ENCODE measurements around the gene PROM2.
A peak's percentile ranks its signal among the peaks of the same experiment; 100 is the strongest.

Gene PROM2

DNA sequence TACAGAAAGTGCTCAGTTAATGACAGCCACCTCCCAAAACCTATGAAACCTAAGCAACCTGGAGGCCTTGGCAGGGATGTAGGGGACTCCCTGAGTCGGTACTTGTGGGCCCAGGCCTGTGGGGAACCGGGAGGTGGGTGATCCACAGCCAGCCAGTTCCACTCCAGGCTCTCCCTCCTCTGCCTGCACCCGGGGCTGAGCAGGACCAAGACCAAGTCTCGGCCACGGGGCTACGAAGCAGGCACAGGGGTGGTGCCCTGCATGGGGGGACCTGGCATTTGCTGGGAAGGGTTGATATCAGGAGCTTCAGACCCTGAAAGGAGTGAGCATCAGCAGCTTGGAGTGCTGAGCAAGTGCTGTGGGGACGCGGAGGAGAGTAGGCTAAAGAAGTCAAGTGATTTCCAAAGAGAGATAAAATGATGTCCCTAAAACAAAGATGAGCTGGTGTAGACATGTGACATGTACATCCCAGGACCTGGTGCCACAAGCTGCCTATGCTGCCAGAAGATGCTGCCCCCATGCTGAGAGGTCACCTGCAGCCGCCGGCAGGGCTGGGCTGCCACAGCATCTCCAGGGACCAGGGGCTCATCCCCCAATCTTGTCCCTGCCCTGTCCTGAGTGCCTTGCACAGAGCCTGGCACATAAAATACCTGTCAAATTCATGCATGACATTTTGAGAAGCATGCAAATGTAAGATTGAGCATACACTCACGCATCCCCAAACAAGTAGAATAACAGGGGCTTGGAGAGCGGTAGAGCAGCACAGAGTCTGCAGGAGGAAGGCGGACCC is 44.4 kb downstream of the PROM2 start:
- H3K9me3 ChIP-seq (ENCODE audit: control insufficient read depth, low read length), result no peaks in the 10 kb centered on the region
- no peak for DNase-seq (ENCODE audit: low read depth)
- peaks cover 12% of the 10 kb centered on the region for H3K4me1 ChIP-seq (ENCODE audit: control insufficient read depth, insufficient read depth, low read length)
- no peaks in the 10 kb centered on the region for H3K36me3 ChIP-seq (ENCODE audit: control insufficient read depth, insufficient read depth, low read length, severe bottlenecking)
- peaks cover 40% of the 10 kb centered on the region for H3K27me3 ChIP-seq (replicated peaks; ENCODE audit: control insufficient read depth, insufficient read depth, low read length)
- H3K4me3 ChIP-seq (ENCODE audit: low read length), result no peak overlapping the region
- no peak overlapping the region for H3K9ac ChIP-seq (ENCODE audit: low read length)

DNA sequence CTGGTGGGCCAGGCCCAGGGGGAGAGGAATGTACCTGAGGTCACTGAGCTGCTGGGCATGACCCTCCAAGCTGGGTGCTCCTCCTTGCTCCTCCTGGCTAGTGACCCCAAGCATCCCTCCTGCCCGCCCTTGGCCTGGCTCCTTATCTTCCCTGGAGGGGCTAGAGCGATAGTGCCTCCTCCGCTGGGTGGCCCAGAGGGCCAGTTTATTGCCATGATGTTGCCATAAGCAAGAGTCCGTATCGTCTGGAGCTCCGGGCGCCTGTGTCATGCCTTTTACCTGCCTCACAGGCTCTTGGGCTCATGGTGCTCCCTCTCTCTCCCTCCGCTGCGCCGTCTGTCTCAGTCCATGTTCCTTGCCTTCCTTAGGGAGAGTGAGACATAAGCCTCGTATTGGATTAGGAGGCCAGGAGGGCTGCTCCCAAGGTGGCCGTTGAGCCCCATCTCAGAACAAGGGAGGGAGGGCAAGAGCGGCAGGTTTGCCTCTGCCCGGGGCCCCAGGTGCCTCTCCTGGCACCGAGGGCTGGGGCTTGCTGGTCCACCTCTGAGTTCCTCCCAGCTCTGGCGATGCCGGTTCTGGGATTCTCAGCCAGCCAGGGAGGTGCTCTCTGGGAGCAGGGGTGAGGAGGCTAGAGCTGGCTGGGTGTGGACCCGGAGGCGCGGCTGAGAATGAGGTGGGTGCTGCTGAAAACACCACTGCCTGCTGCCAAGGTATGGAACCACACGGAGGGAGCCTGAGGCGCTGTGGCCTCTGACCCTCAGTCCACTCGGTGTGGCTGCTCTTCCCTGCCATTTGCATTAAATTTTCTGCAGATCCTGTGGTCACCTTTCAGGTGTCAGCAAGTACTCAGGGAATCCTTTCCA is 45.5 kb downstream of the PROM2 start:
- DNase-seq (ENCODE audit: low read depth), result no peak
- Histone ChIP-seq H3K4me3 (ENCODE audit: low read length) (no peak overlapping the region), H3K27me3 (replicated peaks; ENCODE audit: control insufficient read depth, insufficient read depth, low read length) (peaks cover 29% of the 10 kb centered on the region), H3K9ac (ENCODE audit: low read length) (no peak overlapping the region), H3K4me1 (ENCODE audit: control insufficient read depth, insufficient read depth, low read length) (peaks cover 12% of the 10 kb centered on the region), H3K9me3 (ENCODE audit: control insufficient read depth, low read length) (no peaks in the 10 kb centered on the region), H3K36me3 (ENCODE audit: control insufficient read depth, insufficient read depth, low read length, severe bottlenecking) (no peaks in the 10 kb centered on the region)

DNA sequence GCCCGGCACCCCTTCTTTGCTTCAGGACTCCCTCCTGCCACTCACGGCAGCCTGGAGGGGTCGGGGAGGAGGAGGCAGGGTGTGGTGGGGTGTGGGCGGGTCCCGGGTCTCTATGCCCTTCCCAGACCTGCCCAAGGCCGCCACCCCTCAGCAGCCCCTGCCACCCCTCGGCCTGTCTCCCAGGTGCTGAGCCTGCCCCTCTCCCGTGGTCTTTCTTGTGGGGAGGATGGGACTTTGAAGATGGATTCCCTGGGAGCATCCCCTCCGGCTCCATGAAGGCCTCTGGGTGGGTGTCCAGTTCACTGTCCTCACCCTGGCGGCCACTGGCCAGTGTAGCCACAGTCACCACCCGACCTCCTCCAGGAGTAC is 46.1 kb downstream of the PROM2 start:
- H3K27me3 ChIP-seq (replicated peaks; ENCODE audit: control insufficient read depth, insufficient read depth, low read length), result peaks cover 28% of the 10 kb centered on the region
- H3K36me3 ChIP-seq (ENCODE audit: control insufficient read depth, insufficient read depth, low read length, severe bottlenecking), result no peaks in the 10 kb centered on the region
- H3K9me3 ChIP-seq (ENCODE audit: control insufficient read depth, low read length), result no peaks in the 10 kb centered on the region
- H3K4me3 ChIP-seq (ENCODE audit: low read length), result no peak overlapping the region
- H3K9ac ChIP-seq (ENCODE audit: low read length), result no peak overlapping the region
- no peak for DNase-seq (ENCODE audit: low read depth)
- H3K4me1 ChIP-seq (ENCODE audit: control insufficient read depth, insufficient read depth, low read length), result peaks cover 12% of the 10 kb centered on the region

DNA sequence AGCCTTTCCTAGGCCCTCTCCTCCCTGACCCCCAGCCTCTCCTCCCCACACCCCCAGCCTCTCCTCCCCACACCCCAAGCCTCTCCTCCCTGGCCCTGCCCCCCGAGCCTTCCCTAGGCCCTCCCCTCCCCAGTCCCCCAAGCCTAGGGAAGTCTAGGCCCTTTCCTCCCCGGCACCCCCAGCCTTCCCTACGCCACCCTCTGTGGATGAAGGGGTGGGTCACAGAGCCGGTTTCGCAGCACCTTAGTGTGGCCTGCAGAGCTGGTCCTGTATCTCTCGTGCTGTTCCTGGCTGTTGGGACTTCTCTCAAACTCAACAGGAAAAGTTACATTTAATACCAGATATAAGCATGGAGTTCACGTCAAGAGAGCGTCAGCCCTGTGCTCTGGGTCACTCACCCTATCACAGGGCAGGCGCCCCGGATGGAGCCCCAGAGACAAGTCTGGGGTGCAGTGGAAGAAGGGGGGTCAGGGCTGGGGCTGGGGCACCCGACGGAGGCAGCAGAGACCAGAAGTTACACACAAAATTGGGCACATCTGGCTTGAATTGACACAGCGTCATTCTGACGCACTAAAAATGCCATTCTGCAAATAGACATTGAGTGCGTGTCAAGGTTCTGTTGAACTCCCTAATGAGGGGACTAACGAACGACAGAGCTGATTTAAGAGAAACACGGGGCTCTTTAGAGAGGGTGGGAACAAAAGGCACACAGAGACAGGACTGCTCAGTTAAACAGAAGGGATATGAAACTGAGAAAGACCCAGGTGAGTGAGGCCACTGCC is 46.9 kb downstream of the PROM2 start:
- H3K4me1 ChIP-seq (ENCODE audit: control insufficient read depth, insufficient read depth, low read length), result peaks cover 8% of the 10 kb centered on the region
- no peaks in the 10 kb centered on the region for H3K36me3 ChIP-seq (ENCODE audit: control insufficient read depth, insufficient read depth, low read length, severe bottlenecking)
- H3K27me3 ChIP-seq (replicated peaks; ENCODE audit: control insufficient read depth, insufficient read depth, low read length), result peaks cover 28% of the 10 kb centered on the region
- H3K9ac ChIP-seq (ENCODE audit: low read length), result no peak overlapping the region
- H3K9me3 ChIP-seq (ENCODE audit: control insufficient read depth, low read length), result no peaks in the 10 kb centered on the region
- peak; percentile 26 for DNase-seq (ENCODE audit: low read depth)
- H3K4me3 ChIP-seq (ENCODE audit: low read length), result no peak overlapping the region

DNA sequence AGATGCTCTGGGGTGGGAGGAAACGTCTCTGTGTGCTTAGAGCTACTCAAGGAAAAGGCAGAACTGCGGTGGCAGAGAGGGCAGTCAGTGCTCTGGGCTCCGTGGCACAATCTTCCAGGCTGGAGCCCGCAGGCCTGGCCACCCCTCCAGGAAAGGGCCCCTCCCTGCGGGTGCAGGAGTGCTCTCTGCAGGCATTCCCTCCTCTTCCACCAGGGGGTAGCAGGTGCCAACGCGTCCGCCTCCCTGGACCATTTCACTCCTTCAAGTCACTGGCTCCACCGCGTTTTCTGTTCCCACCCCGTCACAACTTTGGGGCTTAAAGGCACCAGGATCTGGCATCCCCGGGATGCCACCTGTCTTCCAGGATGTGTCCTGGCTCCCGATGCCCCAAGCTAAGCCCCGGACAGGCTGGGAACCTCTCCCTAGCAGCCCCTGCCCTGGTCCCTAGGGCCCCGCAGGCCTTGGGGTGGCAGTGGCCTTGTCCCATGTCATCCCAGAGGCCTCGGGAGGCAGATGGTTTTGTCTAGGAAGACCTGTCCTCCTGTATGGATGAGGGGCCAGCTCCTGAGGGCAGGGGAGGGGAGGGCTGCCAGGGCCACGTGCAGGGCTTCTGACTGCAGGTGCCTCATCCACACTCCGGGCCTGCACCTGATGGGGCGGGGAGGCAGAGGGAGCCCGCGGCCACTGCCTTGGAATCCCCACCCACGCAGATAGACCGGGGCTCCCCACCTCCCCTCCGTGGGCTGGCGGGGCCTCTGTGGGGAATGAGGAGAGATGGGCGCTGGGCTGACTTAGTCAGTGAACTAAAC is 49.3 kb downstream of the PROM2 start:
- Histone ChIP-seq H3K9me3 (ENCODE audit: control insufficient read depth, low read length) (no peaks in the 10 kb centered on the region), H3K9ac (ENCODE audit: low read length) (no peak overlapping the region), H3K36me3 (ENCODE audit: control insufficient read depth, insufficient read depth, low read length, severe bottlenecking) (no peaks in the 10 kb centered on the region), H3K4me1 (ENCODE audit: control insufficient read depth, insufficient read depth, low read length) (no peaks in the 10 kb centered on the region), H3K27me3 (replicated peaks; ENCODE audit: control insufficient read depth, insufficient read depth, low read length) (peaks cover 34% of the 10 kb centered on the region), H3K4me3 (ENCODE audit: low read length) (no peak overlapping the region)
- DNase-seq (ENCODE audit: low read depth), result peak; percentile 40

DNA sequence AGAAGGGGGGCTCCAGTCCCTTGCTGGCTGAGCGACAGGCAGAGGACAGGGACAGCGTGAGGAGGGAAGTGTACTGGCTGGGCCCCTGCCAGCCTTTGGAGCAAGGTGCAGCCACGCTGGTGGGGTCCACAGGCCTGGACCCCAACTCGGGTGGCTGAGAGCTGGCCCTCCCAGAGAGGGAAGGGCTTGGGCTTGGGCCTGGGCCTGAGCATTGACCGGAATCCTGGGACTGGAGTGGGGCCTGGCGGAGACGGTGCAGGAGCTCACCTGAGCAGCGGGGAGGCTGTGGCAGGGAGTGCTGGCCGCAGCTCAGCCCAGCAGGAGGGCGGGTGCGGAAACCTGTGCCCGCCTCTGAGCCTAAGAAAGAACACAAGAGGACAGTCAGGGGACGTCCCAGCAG is 50.8 kb downstream of the PROM2 start:
- peaks cover 21% of the 10 kb centered on the region for H3K27me3 ChIP-seq (replicated peaks; ENCODE audit: control insufficient read depth, insufficient read depth, low read length)
- H3K4me3 ChIP-seq (ENCODE audit: low read length), result no peak overlapping the region
- H3K36me3 ChIP-seq (ENCODE audit: control insufficient read depth, insufficient read depth, low read length, severe bottlenecking), result no peaks in the 10 kb centered on the region
- H3K9ac ChIP-seq (ENCODE audit: low read length), result no peak overlapping the region
- H3K4me1 ChIP-seq (ENCODE audit: control insufficient read depth, insufficient read depth, low read length), result no peaks in the 10 kb centered on the region
- no peak for DNase-seq (ENCODE audit: low read depth)
- H3K9me3 ChIP-seq (ENCODE audit: control insufficient read depth, low read length), result no peaks in the 10 kb centered on the region

DNA sequence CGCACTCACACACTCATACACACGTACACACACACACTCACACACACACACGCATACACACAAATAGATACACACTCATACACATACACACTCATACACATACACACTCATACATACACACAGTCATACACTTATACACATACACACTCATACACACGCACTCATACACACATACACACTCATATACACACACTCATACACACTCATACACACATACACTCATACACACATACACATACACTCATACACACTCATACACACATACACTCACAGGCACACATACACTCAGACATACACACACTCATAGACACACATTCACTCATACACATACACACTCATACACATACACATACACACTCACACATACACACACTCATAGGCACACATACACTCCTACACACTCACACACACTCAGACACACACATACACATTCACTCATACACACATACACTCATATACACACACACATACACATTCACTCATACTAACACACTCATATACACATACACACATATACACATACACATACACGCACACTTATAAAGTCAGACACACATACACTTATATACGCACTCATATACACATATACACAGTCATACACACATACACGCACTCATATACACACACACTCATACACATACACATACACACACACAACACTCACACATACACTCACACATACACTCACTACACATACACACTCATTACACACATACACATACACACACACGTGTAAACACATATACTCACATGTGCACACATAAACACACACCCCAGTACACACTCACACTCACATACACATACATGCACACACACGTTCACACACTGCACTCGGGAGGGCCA is 51.6 kb downstream of the PROM2 start:
- Histone ChIP-seq H3K9ac (ENCODE audit: low read length) (no peak overlapping the region), H3K4me3 (ENCODE audit: low read length) (no peak overlapping the region), H3K4me1 (ENCODE audit: control insufficient read depth, insufficient read depth, low read length) (no peaks in the 10 kb centered on the region), H3K9me3 (ENCODE audit: control insufficient read depth, low read length) (no peaks in the 10 kb centered on the region), H3K36me3 (ENCODE audit: control insufficient read depth, insufficient read depth, low read length, severe bottlenecking) (no peaks in the 10 kb centered on the region), H3K27me3 (replicated peaks; ENCODE audit: control insufficient read depth, insufficient read depth, low read length) (peaks cover 20% of the 10 kb centered on the region)
- DNase-seq (ENCODE audit: low read depth), result no peak

DNA sequence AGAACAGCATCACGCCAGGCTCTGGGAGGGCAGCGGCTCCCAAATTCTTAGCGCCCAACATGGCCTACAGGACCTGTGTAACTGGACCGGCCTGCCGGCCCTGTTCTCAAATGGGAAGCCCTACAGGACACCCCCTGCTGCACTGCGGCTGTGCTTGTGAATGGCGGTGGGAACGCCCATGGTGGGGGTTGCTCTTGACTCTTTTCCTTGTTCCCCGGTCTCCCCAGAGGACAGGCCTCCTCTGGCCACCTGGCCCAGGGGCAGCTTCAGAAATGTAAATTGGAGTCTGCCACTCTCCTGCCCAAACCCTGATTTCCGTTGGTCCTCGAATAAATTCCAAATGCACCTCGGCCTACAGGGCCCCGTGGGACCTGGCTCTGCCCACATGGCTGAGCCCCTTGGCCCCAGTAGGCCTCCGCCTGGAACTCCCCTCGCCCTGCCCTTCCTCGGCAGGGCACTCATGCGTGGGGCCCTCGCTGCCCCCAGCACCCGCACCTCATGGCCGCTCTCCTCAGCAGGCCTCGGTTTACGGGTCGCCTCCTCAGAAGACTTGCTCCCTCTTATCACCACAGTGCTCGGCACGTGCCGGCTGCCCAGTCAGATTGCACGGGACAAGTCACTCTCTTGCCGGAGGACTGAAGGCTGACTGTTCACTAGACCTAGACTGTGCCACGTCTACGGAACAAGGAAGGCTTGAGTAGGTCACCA is 52.3 kb downstream of the PROM2 start:
- no peaks in the 10 kb centered on the region for H3K9me3 ChIP-seq (ENCODE audit: control insufficient read depth, low read length)
- H3K9ac ChIP-seq (ENCODE audit: low read length), result no peak overlapping the region
- no peaks in the 10 kb centered on the region for H3K36me3 ChIP-seq (ENCODE audit: control insufficient read depth, insufficient read depth, low read length, severe bottlenecking)
- no peaks in the 10 kb centered on the region for H3K4me1 ChIP-seq (ENCODE audit: control insufficient read depth, insufficient read depth, low read length)
- peaks cover 16% of the 10 kb centered on the region for H3K27me3 ChIP-seq (replicated peaks; ENCODE audit: control insufficient read depth, insufficient read depth, low read length)
- no peak for DNase-seq (ENCODE audit: low read depth)
- no peak overlapping the region for H3K4me3 ChIP-seq (ENCODE audit: low read length)

DNA sequence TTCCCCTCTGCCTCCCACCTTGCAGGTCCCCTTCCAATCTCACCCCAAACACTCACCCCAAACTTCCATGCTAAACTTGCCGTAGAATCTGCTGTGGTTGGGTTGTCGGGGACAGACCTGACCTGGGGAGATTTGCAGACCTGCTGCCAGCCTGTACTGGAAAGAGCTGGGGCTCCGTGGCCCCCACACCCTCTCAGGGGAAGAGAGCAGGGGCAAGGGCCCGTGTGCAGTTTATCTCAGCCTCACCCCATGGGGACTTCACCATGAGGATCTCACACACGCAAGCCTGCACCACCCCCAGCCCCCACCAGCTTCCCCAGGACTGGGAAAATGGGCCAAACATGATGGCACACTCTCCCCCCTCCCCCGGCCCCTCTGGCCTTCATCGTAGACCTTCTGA is 53.6 kb downstream of the PROM2 start:
- no peaks in the 10 kb centered on the region for H3K9me3 ChIP-seq (ENCODE audit: control insufficient read depth, low read length)
- H3K4me3 ChIP-seq (ENCODE audit: low read length), result no peak overlapping the region
- H3K27me3 ChIP-seq (replicated peaks; ENCODE audit: control insufficient read depth, insufficient read depth, low read length), result peaks cover 9% of the 10 kb centered on the region
- DNase-seq (ENCODE audit: low read depth), result no peak
- no peaks in the 10 kb centered on the region for H3K36me3 ChIP-seq (ENCODE audit: control insufficient read depth, insufficient read depth, low read length, severe bottlenecking)
- H3K4me1 ChIP-seq (ENCODE audit: control insufficient read depth, insufficient read depth, low read length), result no peaks in the 10 kb centered on the region
- H3K9ac ChIP-seq (ENCODE audit: low read length), result no peak overlapping the region
